Activated naive CD8-positive, alpha-beta T cell treated with anti-CD3 and anti-CD28 coated beads for 36 hours (primary cell): ENCODE data around the gene HMGCR. TPM values are rescaled to one million over a fixed set of nuclear protein-coding genes. Genes with fewer than 3 reads are reported as not detected.

ENCODE experiments used
- DNase-seq: peaks from one replicate; pipeline ENCODE4 v3.0.0; 2021
- H3K27ac Mint-ChIP-seq: one replicate; pipeline ENCODE4 v1.8.0; 2022; ENCODE audit warnings: mild to moderate bottlenecking, moderate library complexity, mixed read lengths
- H3K27me3 Mint-ChIP-seq: one replicate; pipeline ENCODE4 v1.8.0; 2022; ENCODE audit warnings: mild to moderate bottlenecking, mixed read lengths
- H3K36me3 Mint-ChIP-seq: one replicate; pipeline ENCODE4 v1.8.0; 2021; ENCODE audit warnings: mild to moderate bottlenecking, mixed read lengths
- H3K4me1 Mint-ChIP-seq: one replicate; pipeline ENCODE4 v1.8.0; 2021; ENCODE audit warnings: mixed read lengths
- H3K4me3 Mint-ChIP-seq: one replicate; pipeline ENCODE4 v1.8.0; 2022; ENCODE audit warnings: mild to moderate bottlenecking, moderate library complexity, mixed read lengths
- H3K9me3 Mint-ChIP-seq: one replicate; pipeline ENCODE4 v1.8.0; 2022; ENCODE audit warnings: mixed read lengths
- total RNA-seq, 2 experiments: library from RNA; stranded (reverse); gene quantifications; one replicate each; pipeline ENCODE4 v1.2.3, GENCODE V29; 2021

Gene HMGCR
- total RNA-seq, 2 experiments from 2014 or later: 48.1 to 48.3 TPM

DNA sequence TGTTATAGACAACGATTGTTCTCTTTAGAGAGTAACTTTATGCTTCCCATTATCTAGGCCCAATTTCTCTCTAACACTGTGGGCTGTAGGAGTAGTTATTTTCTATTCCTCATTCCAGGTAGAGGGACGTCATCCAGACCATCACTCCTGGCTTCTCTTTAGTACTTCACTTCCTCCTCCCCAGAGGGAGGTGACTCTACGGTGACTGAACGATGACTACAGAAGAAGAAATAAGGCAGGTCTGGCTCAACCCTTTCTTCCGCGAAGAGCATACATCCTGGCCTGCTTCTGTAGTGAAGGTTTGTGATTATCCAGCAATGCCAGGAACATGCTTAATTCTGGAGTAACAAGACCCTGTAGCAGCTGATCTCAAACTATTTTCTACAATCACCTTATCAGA lies 50.8 kb downstream of the HMGCR start:
- Mint-ChIP-seq H3K27me3 (no peaks in the 10 kb centered on the region), H3K27ac (no peak overlapping the region), H3K4me1 (peaks cover 6% of the 10 kb centered on the region), H3K9me3 (no peaks in the 10 kb centered on the region), H3K4me3 (no peak overlapping the region), H3K36me3 (peaks cover 14% of the 10 kb centered on the region)
- no peak for DNase-seq

DNA sequence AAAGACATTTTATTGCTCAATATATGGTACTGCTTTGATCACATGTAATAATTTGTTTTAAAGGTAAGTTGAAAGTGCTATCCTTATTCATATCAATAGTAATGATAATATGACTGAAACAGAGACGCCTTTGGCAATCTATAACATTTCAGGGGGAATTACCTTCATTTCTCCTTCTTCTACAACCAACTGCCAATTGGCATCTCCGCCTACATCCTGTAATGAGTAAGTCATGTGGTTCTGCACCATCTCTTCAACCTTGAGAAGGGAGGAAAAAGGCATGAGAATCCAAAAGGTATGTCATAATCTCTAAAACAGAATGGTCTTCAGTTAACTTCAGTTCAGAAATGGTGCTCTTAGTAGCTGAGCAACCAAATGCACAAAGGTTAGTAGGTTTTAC lies 52.4 kb downstream of the HMGCR start:
- peaks cover 14% of the 10 kb centered on the region for H3K36me3 Mint-ChIP-seq
- H3K4me1 Mint-ChIP-seq: peaks cover 6% of the 10 kb centered on the region
- no peaks in the 10 kb centered on the region for H3K9me3 Mint-ChIP-seq
- H3K27ac Mint-ChIP-seq: no peak overlapping the region
- H3K4me3 Mint-ChIP-seq: no peak overlapping the region
- no peaks in the 10 kb centered on the region for H3K27me3 Mint-ChIP-seq
- no peak for DNase-seq

DNA sequence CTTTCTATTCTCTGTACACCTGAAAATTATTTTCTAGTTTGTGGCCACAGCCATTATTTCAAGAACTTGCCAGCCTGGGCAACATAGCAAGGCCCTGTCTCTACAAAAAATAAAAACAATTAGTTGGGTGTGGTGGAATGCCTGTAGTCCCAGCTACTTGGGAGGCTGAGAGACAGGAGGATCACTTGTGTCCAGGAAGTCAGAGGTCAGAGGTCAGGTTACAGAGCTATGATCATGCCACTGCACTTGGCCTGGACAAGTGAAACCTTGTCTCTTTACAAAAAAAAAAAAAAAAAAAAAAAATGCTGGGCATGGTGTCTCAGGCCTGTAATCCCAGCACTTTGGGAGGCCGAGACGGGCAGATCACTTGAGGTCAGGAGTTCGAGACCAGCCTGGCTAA lies 58.3 kb downstream of the HMGCR start:
- peaks cover 2% of the 10 kb centered on the region for H3K36me3 Mint-ChIP-seq
- no peaks in the 10 kb centered on the region for H3K27me3 Mint-ChIP-seq

DNA sequence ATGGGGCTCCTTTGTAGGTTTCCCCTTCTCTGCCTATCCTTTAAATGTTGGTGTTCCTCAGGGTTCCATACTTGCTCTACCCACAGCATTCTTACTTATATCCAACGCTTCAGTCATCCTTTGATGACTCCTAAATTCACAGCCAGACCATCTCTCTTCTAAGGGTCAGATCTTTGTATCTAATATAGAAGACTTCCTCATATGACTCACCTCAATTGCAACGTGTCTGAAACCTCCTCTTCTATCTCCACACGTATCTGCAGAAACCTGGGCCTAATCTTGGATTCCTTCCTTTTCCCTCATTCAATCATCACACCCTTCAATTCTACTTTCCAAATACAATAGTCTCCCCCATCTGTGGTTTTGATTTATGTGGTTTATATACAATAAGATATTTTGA lies 68.3 kb downstream of the HMGCR start:
- peaks cover 6% of the 10 kb centered on the region for H3K36me3 Mint-ChIP-seq
- no peaks in the 10 kb centered on the region for H3K9me3 Mint-ChIP-seq
- H3K27ac Mint-ChIP-seq: no peak overlapping the region
- H3K27me3 Mint-ChIP-seq: no peaks in the 10 kb centered on the region
- no peak for DNase-seq
- peaks cover 5% of the 10 kb centered on the region for H3K4me1 Mint-ChIP-seq
- no peak overlapping the region for H3K4me3 Mint-ChIP-seq

More for the DNA sequence above, 58.3 kb downstream of the HMGCR start:
- Mint-ChIP-seq H3K4me1 (no peaks in the 10 kb centered on the region), H3K4me3 (no peak overlapping the region), H3K27ac (no peak overlapping the region), H3K9me3 (no peaks in the 10 kb centered on the region)
- DNase-seq: no peak

Other genes with a start within 250 kb of the HMGCR start
- under 1 TPM; 0.76 to 0.99 TPM for gene ANKRD31, start 100.3 kb upstream of the HMGCR start, total RNA-seq
- gene CERT1, start 174.4 kb downstream of the HMGCR start, total RNA-seq: 10 to 100 TPM; 23.3 to 24.2 TPM
- gene POLK, start 174.7 kb downstream of the HMGCR start, total RNA-seq: 10 to 100 TPM; 25.2 to 28.6 TPM